Stimulated activated CD8-positive, alpha-beta memory T cell treated with anti-CD3 and anti-CD28 coated beads, Interleukin-12 subunit alpha, Interleukin-12 subunit beta, amount 100 ng/mL, for 4 hours (primary cell): ENCODE data around the gene TPCN1.

Source experiments
- DNase-seq: peaks from one replicate; pipeline ENCODE4 v3.0.0-alpha.2; 2020; ENCODE audit warnings: low read depth

TPCN1 gene

GRCh38 chr12:113287146-113287898, 66.1 kb downstream of the TPCN1 start:
- DNase-seq = no peak

GRCh38 chr12:113287899-113288282, 66.6 kb downstream of the TPCN1 start:
- DNase-seq = no peak

GRCh38 chr12:113289361-113289760, 68.1 kb downstream of the TPCN1 start:
- no peak for DNase-seq

GRCh38 chr12:113290506-113290905, 69.2 kb downstream of the TPCN1 start:
- no peak for DNase-seq

- no peak for DNase-seq
Measured at GRCh38 chr12:113291586-113291985, 70.3 kb downstream of the TPCN1 start.

GRCh38 chr12:113292091-113292490, 70.8 kb downstream of the TPCN1 start:
- DNase-seq = no peak

- no peak for DNase-seq
Measured at GRCh38 chr12:113292547-113292946, 71.3 kb downstream of the TPCN1 start.

GRCh38 chr12:113293100-113293499, 71.8 kb downstream of the TPCN1 start:
- no peak for DNase-seq

GRCh38 chr12:113295886-113296556, 74.8 kb downstream of the TPCN1 start:
- DNase-seq = no peak

GRCh38 chr12:113296557-113297213, 75.4 kb downstream of the TPCN1 start:
- DNase-seq = no peak

GRCh38 chr12:113297214-113297587, 75.9 kb downstream of the TPCN1 start:
- no peak for DNase-seq

- no peak for DNase-seq
Measured at GRCh38 chr12:113297621-113298471, 76.6 kb downstream of the TPCN1 start.

- no peak for DNase-seq
Measured at GRCh38 chr12:113298472-113298817, 77.2 kb downstream of the TPCN1 start.

- DNase-seq = no peak
Measured at GRCh38 chr12:113298861-113299545, 77.7 kb downstream of the TPCN1 start.

- DNase-seq = no peak
Measured at GRCh38 chr12:113299619-113300237, 78.5 kb downstream of the TPCN1 start.

- no peak for DNase-seq
Measured at GRCh38 chr12:113301811-113302210, 80.5 kb downstream of the TPCN1 start.

- no peak for DNase-seq
Measured at GRCh38 chr12:113302466-113302865, 81.2 kb downstream of the TPCN1 start.

- DNase-seq = no peak
Measured at GRCh38 chr12:113302886-113303640, 81.8 kb downstream of the TPCN1 start.

- DNase-seq = no peak
Measured at GRCh38 chr12:113305281-113305856, 84.1 kb downstream of the TPCN1 start.

GRCh38 chr12:113306382-113306781, 85.1 kb downstream of the TPCN1 start:
- no peak for DNase-seq
